Activated CD4-positive, CD25-positive, alpha-beta regulatory T cell treated with anti-CD3 and anti-CD28 coated beads, Interleukin-2, amount 50 U/mL, for 16 hours (primary cell): ENCODE measurements around the gene SCAF8.
"Not testable (repeated sequence)": the region's sequence is repeated elsewhere in the genome, so short reads cannot be mapped to it uniquely, and the experiment has no call there.

Source experiments
- DNase-seq: peaks from one replicate; pipeline ENCODE4 v3.0.0-alpha.2; 2020; ENCODE audit warnings: low read depth, low spot score

Gene SCAF8

GRCh38 chr6:154736618-154737259 lies 3.5 kb downstream of the SCAF8 start:
- DNase-seq, result no peak

- DNase-seq, result no peak
Measured at GRCh38 chr6:154737424-154737823, 4.2 kb downstream of the SCAF8 start.

- no peak for DNase-seq
Measured at GRCh38 chr6:154738551-154738961, 5.3 kb downstream of the SCAF8 start.

GRCh38 chr6:154740658-154741057 lies 7.4 kb downstream of the SCAF8 start:
- no peak for DNase-seq

GRCh38 chr6:154742891-154743290 lies 9.7 kb downstream of the SCAF8 start:
- DNase-seq, result no peak

- DNase-seq, result not testable (repeated sequence)
Measured at GRCh38 chr6:154744029-154744745, 11.0 kb downstream of the SCAF8 start.

- DNase-seq, result no peak
Measured at GRCh38 chr6:154745243-154745642, 12.0 kb downstream of the SCAF8 start.

- no peak for DNase-seq
Measured at GRCh38 chr6:154749341-154749740, 16.1 kb downstream of the SCAF8 start.

GRCh38 chr6:154751011-154751800 lies 18.0 kb downstream of the SCAF8 start:
- no peak for DNase-seq

GRCh38 chr6:154752022-154752421 lies 18.8 kb downstream of the SCAF8 start:
- DNase-seq, result no peak

- DNase-seq, result no peak
Measured at GRCh38 chr6:154754152-154754551, 20.9 kb downstream of the SCAF8 start.

GRCh38 chr6:154757352-154758050 lies 24.3 kb downstream of the SCAF8 start:
- DNase-seq, result no peak

- no peak for DNase-seq
Measured at GRCh38 chr6:154758125-154758524, 24.9 kb downstream of the SCAF8 start.

GRCh38 chr6:154763650-154764049 lies 30.4 kb downstream of the SCAF8 start:
- no peak for DNase-seq

- DNase-seq, result no peak
Measured at GRCh38 chr6:154765273-154765672, 32.1 kb downstream of the SCAF8 start.

- no peak for DNase-seq
Measured at GRCh38 chr6:154766288-154766687, 33.1 kb downstream of the SCAF8 start.

GRCh38 chr6:154767003-154767723 lies 33.9 kb downstream of the SCAF8 start:
- DNase-seq, result no peak

GRCh38 chr6:154768280-154768679 lies 35.1 kb downstream of the SCAF8 start:
- DNase-seq, result no peak

- no peak for DNase-seq
Measured at GRCh38 chr6:154773610-154774089, 40.4 kb downstream of the SCAF8 start.

GRCh38 chr6:154779157-154779556 lies 45.9 kb downstream of the SCAF8 start:
- DNase-seq, result not testable (repeated sequence)

- DNase-seq, result no peak
Measured at GRCh38 chr6:154782193-154782592, 49.0 kb downstream of the SCAF8 start.
